ENCODE results near the gene PLEKHA8.

Gene PLEKHA8

GRCh38 chr7:30168835-30169573 lies 140.8 kb downstream of the PLEKHA8 start:
- no peak for DNase-seq (ENCODE audit: low spot score)

GRCh38 chr7:30169579-30169978 lies 141.4 kb downstream of the PLEKHA8 start:
- DNase-seq (ENCODE audit: low spot score) = no peak

- DNase-seq (ENCODE audit: low spot score) = no peak
These were observed 142.4 kb downstream of the PLEKHA8 start for GRCh38 chr7:30170476-30171205.

- DNase-seq (ENCODE audit: low spot score) = no peak
These were observed 143.7 kb downstream of the PLEKHA8 start for GRCh38 chr7:30171766-30172447.

- no peak for DNase-seq (ENCODE audit: low spot score)
These were observed 144.2 kb downstream of the PLEKHA8 start for GRCh38 chr7:30172451-30172850.

GRCh38 chr7:30173058-30173897 lies 145.1 kb downstream of the PLEKHA8 start:
- no peak for DNase-seq (ENCODE audit: low spot score)

GRCh38 chr7:30175180-30175579 lies 147.0 kb downstream of the PLEKHA8 start:
- no peak for DNase-seq (ENCODE audit: low spot score)

GRCh38 chr7:30175636-30176147 lies 147.5 kb downstream of the PLEKHA8 start:
- no peak for DNase-seq (ENCODE audit: low spot score)

GRCh38 chr7:30176463-30177109 lies 148.4 kb downstream of the PLEKHA8 start:
- no peak for DNase-seq (ENCODE audit: low spot score)

GRCh38 chr7:30177186-30177585 lies 149.0 kb downstream of the PLEKHA8 start:
- DNase-seq (ENCODE audit: low spot score) = no peak

GRCh38 chr7:30177965-30178364 lies 149.8 kb downstream of the PLEKHA8 start:
- DNase-seq (ENCODE audit: low spot score) = no peak

- no peak for DNase-seq (ENCODE audit: low spot score)
These were observed 150.7 kb downstream of the PLEKHA8 start for GRCh38 chr7:30178748-30179436.
